Calu3 (cell line): ENCODE measurements around the gene BBLN. TPM values are rescaled to one million over a fixed set of nuclear protein-coding genes. Genes with fewer than 3 reads are reported as not detected.

ENCODE experiments used
- BruUV-seq: library from RNA; stranded (reverse); fragments of 400-500 nt; replicated peaks from 2 replicates; lab custom pipeline; 2021; lab: Mats Ljungman, UMichigan
- CTCF ChIA-PET: fragments of 300-600 bp; sonication (Branson Sonifier 250); formaldehyde crosslinking; loops from one replicate; lab custom pipeline; 2022; ENCODE audit warnings: antibody characterized with exemption; lab: Charles Lee
- DNase-seq: peaks from one replicate; pipeline ENCODE4 v3.0.0; 2022
- H3K27ac Mint-ChIP-seq: one replicate; pipeline ENCODE4 v1.8.0; 2022; ENCODE audit warnings: mixed read lengths; ENCODE audit not compliant: unreplicated experiment
- H3K27me3 Mint-ChIP-seq: one replicate; pipeline ENCODE4 v1.8.0; 2022; ENCODE audit warnings: mixed read lengths; ENCODE audit not compliant: unreplicated experiment
- H3K36me3 Mint-ChIP-seq: one replicate; pipeline ENCODE4 v1.8.0; 2022; ENCODE audit warnings: mild to moderate bottlenecking, moderate library complexity, mixed read lengths; ENCODE audit not compliant: insufficient read depth, unreplicated experiment
- H3K4me1 Mint-ChIP-seq: one replicate; pipeline ENCODE4 v1.8.0; 2022; ENCODE audit warnings: mild to moderate bottlenecking, low read depth, mixed read lengths; ENCODE audit not compliant: unreplicated experiment
- H3K4me3 Mint-ChIP-seq: one replicate; pipeline ENCODE4 v1.8.0; 2022; ENCODE audit warnings: mild to moderate bottlenecking, low read depth, moderate library complexity, mixed read lengths; ENCODE audit not compliant: unreplicated experiment
- H3K9me3 Mint-ChIP-seq: one replicate; pipeline ENCODE4 v1.8.0; 2022; ENCODE audit warnings: low read depth, mixed read lengths; ENCODE audit not compliant: unreplicated experiment
- intact Hi-C: fragments of 100-400 bp; cut with micrococcal nuclease; formaldehyde crosslinking; loops from one replicate; pipeline ENCODE4 v1.10.0; 2022; ENCODE audit not compliant: unreplicated experiment
- total RNA-seq: library from RNA; stranded (reverse); gene quantifications from 2 replicates; pipeline ENCODE4 v1.2.3, GENCODE V29; 2022
- TF ChIP-seq, protein P1 (sequence below): fragments of 200-600 bp; IDR thresholded peaks from one replicate; pipeline ENCODE4 v1.8.0; 2022; ENCODE audit warnings: antibody characterized with exemption; ENCODE audit not compliant: unreplicated experiment

Gene BBLN
- total RNA-seq, 1 experiment from 2014 or later: 82.3 TPM

DNA sequence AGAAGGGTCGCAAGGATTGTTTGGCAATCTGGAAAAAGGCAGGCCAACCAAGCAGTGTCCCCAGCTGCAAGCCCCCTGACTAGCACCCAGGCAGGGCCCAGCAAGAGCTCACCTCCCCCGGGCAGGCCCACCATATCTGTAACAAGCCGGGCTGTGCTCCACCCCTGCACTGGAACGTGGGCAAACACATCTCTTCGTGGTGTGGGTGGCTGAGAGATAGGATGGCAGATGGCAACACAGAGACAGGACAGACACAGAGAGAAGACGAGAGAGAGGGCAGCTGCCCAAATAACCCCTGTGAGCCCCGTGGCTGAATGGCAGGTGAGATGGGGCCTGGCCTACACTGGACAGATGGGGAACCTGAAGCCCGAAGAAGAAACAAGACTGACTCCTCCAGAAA lies 9.4 kb downstream of the BBLN start:
- Mint-ChIP-seq H3K36me3 (peaks cover 26% of the 10 kb centered on the region), H3K27ac (no peak overlapping the region), H3K27me3 (no peaks in the 10 kb centered on the region), H3K9me3 (no peaks in the 10 kb centered on the region), H3K4me3 (no peak overlapping the region), H3K4me1 (no peaks in the 10 kb centered on the region)
- no peak for DNase-seq
- BruUV-seq: no TSS peak
- intact Hi-C loops: no loop called here
- TF ChIP-seq, protein P1, sequence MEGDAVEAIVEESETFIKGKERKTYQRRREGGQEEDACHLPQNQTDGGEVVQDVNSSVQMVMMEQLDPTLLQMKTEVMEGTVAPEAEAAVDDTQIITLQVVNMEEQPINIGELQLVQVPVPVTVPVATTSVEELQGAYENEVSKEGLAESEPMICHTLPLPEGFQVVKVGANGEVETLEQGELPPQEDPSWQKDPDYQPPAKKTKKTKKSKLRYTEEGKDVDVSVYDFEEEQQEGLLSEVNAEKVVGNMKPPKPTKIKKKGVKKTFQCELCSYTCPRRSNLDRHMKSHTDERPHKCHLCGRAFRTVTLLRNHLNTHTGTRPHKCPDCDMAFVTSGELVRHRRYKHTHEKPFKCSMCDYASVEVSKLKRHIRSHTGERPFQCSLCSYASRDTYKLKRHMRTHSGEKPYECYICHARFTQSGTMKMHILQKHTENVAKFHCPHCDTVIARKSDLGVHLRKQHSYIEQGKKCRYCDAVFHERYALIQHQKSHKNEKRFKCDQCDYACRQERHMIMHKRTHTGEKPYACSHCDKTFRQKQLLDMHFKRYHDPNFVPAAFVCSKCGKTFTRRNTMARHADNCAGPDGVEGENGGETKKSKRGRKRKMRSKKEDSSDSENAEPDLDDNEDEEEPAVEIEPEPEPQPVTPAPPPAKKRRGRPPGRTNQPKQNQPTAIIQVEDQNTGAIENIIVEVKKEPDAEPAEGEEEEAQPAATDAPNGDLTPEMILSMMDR: no peak
- CTCF ChIA-PET: no interaction called here

DNA sequence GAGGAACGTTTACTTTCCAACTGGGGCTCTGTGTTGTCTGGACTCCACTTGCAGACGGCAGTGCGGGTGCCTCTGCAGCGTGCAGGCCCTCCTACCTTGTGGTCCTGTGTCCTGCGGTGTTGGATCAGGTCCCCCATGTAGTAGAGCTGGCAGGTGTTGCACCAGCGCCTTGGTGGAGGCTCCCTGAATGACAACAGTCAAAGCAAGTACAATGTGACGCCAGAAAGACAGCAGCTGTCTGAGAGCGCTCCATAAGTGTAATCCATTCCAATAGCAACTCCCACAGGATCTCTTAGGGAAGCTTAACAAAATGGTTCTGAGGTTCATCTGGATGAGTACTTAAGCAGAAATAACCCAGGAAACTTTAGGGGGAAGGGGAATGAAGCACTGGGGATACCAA lies 9.9 kb downstream of the BBLN start:
- no peak for DNase-seq
- no peaks in the 10 kb centered on the region for H3K9me3 Mint-ChIP-seq
- intact Hi-C loops: no loop called here
- H3K4me3 Mint-ChIP-seq: no peak overlapping the region
- H3K4me1 Mint-ChIP-seq: no peaks in the 10 kb centered on the region
- no peak overlapping the region for H3K27ac Mint-ChIP-seq
- H3K36me3 Mint-ChIP-seq: peaks cover 23% of the 10 kb centered on the region
- CTCF ChIA-PET: no interaction called here
- TF ChIP-seq, protein P1: no peak
- no peaks in the 10 kb centered on the region for H3K27me3 Mint-ChIP-seq
- BruUV-seq: no TSS peak

DNA sequence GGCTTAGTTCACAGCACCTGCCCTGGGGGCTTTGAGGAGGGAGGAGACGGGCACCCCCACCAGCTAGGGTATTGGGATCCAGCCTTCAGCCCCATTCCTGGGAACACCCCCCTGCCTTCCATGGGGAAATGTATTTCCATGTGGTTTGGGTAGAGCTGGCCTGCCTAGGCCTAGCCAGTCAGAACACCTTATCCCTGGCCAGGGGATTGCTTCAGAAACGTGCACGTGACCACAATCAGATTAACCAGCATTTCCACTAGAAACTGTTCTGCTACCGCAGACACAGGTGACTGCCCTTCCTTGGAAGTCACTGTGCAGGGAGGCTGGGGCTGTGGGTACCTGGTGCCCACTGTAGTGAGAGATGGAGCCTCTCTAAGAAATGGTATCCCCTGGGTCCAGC lies 14.0 kb downstream of the BBLN start:
- intact Hi-C loops: no loop called here
- no peak for DNase-seq
- H3K9me3 Mint-ChIP-seq: no peaks in the 10 kb centered on the region
- H3K27ac Mint-ChIP-seq: no peak overlapping the region
- no peaks in the 10 kb centered on the region for H3K4me1 Mint-ChIP-seq
- TF ChIP-seq, protein P1: no peak
- BruUV-seq: no TSS peak
- CTCF ChIA-PET: no interaction called here
- H3K4me3 Mint-ChIP-seq: no peak overlapping the region
- H3K36me3 Mint-ChIP-seq: peaks cover under 1% of the 10 kb centered on the region
- H3K27me3 Mint-ChIP-seq: no peaks in the 10 kb centered on the region

DNA sequence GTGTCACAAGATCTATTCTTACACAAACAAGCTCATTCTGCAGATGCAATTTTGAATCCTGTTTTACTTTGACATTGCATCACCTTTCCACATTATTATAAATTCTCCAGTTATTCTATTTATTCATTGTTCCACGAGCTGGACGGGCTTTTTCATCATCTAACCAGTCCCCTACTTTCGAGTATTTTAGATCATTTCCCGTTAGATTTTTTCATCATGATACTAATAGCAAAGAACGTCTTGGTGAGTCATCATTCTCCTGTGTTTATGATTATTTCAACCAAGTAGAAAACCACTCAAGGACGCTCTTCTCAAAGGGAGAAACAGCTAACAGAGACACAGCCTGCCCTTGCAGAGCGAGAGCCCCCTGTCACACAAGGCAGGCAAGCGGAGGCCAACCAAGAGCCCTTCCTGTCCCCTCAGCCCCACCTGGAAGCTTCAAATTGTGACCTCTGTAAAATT lies 15.1 kb downstream of the BBLN start:
- no peak overlapping the region for H3K27ac Mint-ChIP-seq
- peaks cover 3% of the 10 kb centered on the region for H3K36me3 Mint-ChIP-seq
- H3K4me3 Mint-ChIP-seq: no peak overlapping the region
- TF ChIP-seq, protein P1: no peak
- CTCF ChIA-PET: interaction anchor here (0.5 kb wide), 1 partner anchor 246 kb away, joined by 4 read pairs; the partner anchor contains the start of gene CERCAM
- no peaks in the 10 kb centered on the region for H3K9me3 Mint-ChIP-seq
- no peak for DNase-seq
- intact Hi-C loops: no loop called here
- H3K27me3 Mint-ChIP-seq: no peaks in the 10 kb centered on the region
- no TSS peak for BruUV-seq
- no peaks in the 10 kb centered on the region for H3K4me1 Mint-ChIP-seq
